Measurements from ENCODE around the gene CCDC40. TPM values are rescaled to one million over a fixed set of nuclear protein-coding genes. Genes with fewer than 3 reads are reported as not detected.
A peak's percentile ranks its signal among the peaks of the same experiment; 100 is the strongest.

CCDC40 gene
- total and polyA plus RNA-seq, 10 of the 15 experiments (the other 5 are each of a cell fraction or from before 2014, with no cell fraction given) = 0.06 to 0.10 TPM; not detected in 8

- POLR2A ChIA-PET = no interaction called here
- SMC1A ChIA-PET (ENCODE audit: uncharacterized antibody, unreplicated experiment) = no interaction called here
- Histone ChIP-seq H3K9me3 (replicated peaks; ENCODE audit: control insufficient read depth, insufficient read depth, low read length) (no peaks in the 10 kb centered on the region), H2AFZ (ENCODE audit: control insufficient read depth, low read depth, low read length) (no peak overlapping the region), H3K9ac (ENCODE audit: control insufficient read depth, insufficient read depth, low read length) (no peak overlapping the region), H3K4me2 (ENCODE audit: control insufficient read depth, insufficient read depth) (no peak overlapping the region), H3K27me3 (replicated peaks in 1 of 2; ENCODE audit: control insufficient read depth in 2 of 2, insufficient read depth in 2 of 2, low read length in 1 of 2) (peaks cover 3 to 4% of the 10 kb centered on the region in 2 experiments; a peak in 3 of 4 replicates), H3K36me3 (ENCODE audit: control insufficient read depth in 2 of 2, insufficient read depth in 2 of 2, low read length in 1 of 2) (no peaks in the 10 kb centered on the region), H3K79me2 (ENCODE audit: control insufficient read depth, insufficient read depth, low read length) (no peaks in the 10 kb centered on the region), H3K4me3 (0 out of 2 replicates have a peak overlapping the region, but pooled peaks have one; percentile 2), H3K27ac (ENCODE audit: control insufficient read depth, insufficient read depth) (no peak overlapping the region), H4K20me1 (ENCODE audit: control insufficient read depth, insufficient read depth) (no peaks in the 10 kb centered on the region; the same call in 1 of the 2 replicates), H3K4me1 (ENCODE audit: control insufficient read depth, insufficient read depth, low read length) (no peaks in the 10 kb centered on the region)
- in situ Hi-C loops (cut with MboI) = no loop called here
- TF ChIP-seq EGR1 (IDR thresholded peaks at IDR 0.05; ENCODE audit: borderline replicate concordance in 1 of 2, low read depth in 2 of 2, low read length in 2 of 2) (no peak), MLLT1 (IDR thresholded peaks at IDR 0.05) (no peak), ZNF384 (IDR thresholded peaks at IDR 0.05; ENCODE audit: borderline replicate concordance, low read depth, low read length) (no peak), MEF2B (IDR thresholded peaks at IDR 0.05; ENCODE audit: partially characterized antibody, poor library complexity, severe bottlenecking) (no peak), NFIC (IDR thresholded peaks at IDR 0.05; ENCODE audit: low read depth, low read length) (no peak), PML (IDR thresholded peaks at IDR 0.05; ENCODE audit: low read length) (no peak), CREM (IDR thresholded peaks at IDR 0.05; ENCODE audit: low read depth) (no peak), NFXL1 (IDR thresholded peaks at IDR 0.05; ENCODE audit: borderline replicate concordance) (no peak), TCF7 (IDR thresholded peaks at IDR 0.05; ENCODE audit: borderline replicate concordance) (no peak), CHD2 (IDR thresholded peaks at IDR 0.05; ENCODE audit: borderline replicate concordance, low read depth, low read length) (no peak), KLF5 (IDR thresholded peaks at IDR 0.05; ENCODE audit: partially characterized antibody) (no peak), ZBED1 (IDR thresholded peaks at IDR 0.05; ENCODE audit: borderline replicate concordance) (no peak), NR2C2 (IDR thresholded peaks at IDR 0.05; ENCODE audit: borderline replicate concordance, control insufficient read depth, insufficient read length, low read depth) (no peak)
- TF ChIP-seq, protein P1, sequence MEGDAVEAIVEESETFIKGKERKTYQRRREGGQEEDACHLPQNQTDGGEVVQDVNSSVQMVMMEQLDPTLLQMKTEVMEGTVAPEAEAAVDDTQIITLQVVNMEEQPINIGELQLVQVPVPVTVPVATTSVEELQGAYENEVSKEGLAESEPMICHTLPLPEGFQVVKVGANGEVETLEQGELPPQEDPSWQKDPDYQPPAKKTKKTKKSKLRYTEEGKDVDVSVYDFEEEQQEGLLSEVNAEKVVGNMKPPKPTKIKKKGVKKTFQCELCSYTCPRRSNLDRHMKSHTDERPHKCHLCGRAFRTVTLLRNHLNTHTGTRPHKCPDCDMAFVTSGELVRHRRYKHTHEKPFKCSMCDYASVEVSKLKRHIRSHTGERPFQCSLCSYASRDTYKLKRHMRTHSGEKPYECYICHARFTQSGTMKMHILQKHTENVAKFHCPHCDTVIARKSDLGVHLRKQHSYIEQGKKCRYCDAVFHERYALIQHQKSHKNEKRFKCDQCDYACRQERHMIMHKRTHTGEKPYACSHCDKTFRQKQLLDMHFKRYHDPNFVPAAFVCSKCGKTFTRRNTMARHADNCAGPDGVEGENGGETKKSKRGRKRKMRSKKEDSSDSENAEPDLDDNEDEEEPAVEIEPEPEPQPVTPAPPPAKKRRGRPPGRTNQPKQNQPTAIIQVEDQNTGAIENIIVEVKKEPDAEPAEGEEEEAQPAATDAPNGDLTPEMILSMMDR (IDR thresholded peaks at IDR 0.05 in 2 of 3, conservative IDR thresholded peaks at IDR 0.05 in 1 of 3; ENCODE audit: control insufficient read depth in 2 of 3, extremely low read depth in 1 of 3, insufficient read depth in 1 of 3, low read depth in 3 of 3, low read length in 3 of 3) = no peak
- TF ChIP-seq, protein P2, sequence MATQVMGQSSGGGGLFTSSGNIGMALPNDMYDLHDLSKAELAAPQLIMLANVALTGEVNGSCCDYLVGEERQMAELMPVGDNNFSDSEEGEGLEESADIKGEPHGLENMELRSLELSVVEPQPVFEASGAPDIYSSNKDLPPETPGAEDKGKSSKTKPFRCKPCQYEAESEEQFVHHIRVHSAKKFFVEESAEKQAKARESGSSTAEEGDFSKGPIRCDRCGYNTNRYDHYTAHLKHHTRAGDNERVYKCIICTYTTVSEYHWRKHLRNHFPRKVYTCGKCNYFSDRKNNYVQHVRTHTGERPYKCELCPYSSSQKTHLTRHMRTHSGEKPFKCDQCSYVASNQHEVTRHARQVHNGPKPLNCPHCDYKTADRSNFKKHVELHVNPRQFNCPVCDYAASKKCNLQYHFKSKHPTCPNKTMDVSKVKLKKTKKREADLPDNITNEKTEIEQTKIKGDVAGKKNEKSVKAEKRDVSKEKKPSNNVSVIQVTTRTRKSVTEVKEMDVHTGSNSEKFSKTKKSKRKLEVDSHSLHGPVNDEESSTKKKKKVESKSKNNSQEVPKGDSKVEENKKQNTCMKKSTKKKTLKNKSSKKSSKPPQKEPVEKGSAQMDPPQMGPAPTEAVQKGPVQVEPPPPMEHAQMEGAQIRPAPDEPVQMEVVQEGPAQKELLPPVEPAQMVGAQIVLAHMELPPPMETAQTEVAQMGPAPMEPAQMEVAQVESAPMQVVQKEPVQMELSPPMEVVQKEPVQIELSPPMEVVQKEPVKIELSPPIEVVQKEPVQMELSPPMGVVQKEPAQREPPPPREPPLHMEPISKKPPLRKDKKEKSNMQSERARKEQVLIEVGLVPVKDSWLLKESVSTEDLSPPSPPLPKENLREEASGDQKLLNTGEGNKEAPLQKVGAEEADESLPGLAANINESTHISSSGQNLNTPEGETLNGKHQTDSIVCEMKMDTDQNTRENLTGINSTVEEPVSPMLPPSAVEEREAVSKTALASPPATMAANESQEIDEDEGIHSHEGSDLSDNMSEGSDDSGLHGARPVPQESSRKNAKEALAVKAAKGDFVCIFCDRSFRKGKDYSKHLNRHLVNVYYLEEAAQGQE (IDR thresholded peaks at IDR 0.05; ENCODE audit: low read depth, low read length) = no peak
- DNase-seq (ENCODE audit: low read depth, low spot score) (no peak), FAIRE-seq (no peak), ATAC-seq (no peak)
- CTCF ChIA-PET = interaction anchor here (1.0 to 1.1 kb wide), 2 partner anchors 26 to 234 kb away, joined by 3 read pairs; no protein-coding TSS in a partner anchor
- RAD21 ChIA-PET (ENCODE audit: unreplicated experiment) = no interaction called here
- WGBS (ENCODE audit: insufficient coverage, insufficient replicate concordance, low lambda C conversion rate, missing lambda C conversion rate) = 72% methylated on average over 9 of the region's 9 CpGs
- no TSS peak for BruUV-seq (replicated peaks)
- intact Hi-C loops (cut with micrococcal nuclease; ENCODE audit: unreplicated experiment) = no loop called here
These were observed 3.7 kb upstream of the CCDC40 start for GRCh38 chr17:80032614-80033171.
